PC-3 (cell line): Measurements from ENCODE around the gene MLLT11. TPM values are rescaled to one million over a fixed set of nuclear protein-coding genes. Genes with fewer than 3 reads are reported as not detected.

Experiments
- ATAC-seq: fragments of 200-7000 bp; cut with Tn5 transposase; 2 replicates; pipeline ENCODE4 v1.9.1; 2020; ENCODE audit warnings: mild to moderate bottlenecking, moderate library complexity
- BruUV-seq: library from RNA; stranded (reverse); fragments of 400-500 nt; replicated peaks from 2 replicates; lab custom pipeline; 2021; lab: Mats Ljungman, UMichigan
- CTCF ChIA-PET: fragments of 300-600 bp; sonication (Branson Sonifier 250); formaldehyde crosslinking; loops from one replicate; lab custom pipeline; 2022; ENCODE audit warnings: antibody characterized with exemption; lab: Charles Lee
- POLR2A ChIA-PET: fragments of 300-600 bp; sonication (Branson Sonifier 250); formaldehyde crosslinking; loops from one replicate; lab custom pipeline; 2022; ENCODE audit warnings: antibody characterized with exemption; ENCODE audit not compliant: unreplicated experiment; lab: Charles Lee
- DNase-seq: peaks from one replicate; pipeline ENCODE4 v3.0.0-alpha.2; 2015
- H2AFZ ChIP-seq: fragments of 300-600 bp; sonication (generic); 2 replicates; pipeline ENCODE4 v1.6.0; 2016; ENCODE audit warnings: antibody characterized with exemption, low read length
- H3F3A ChIP-seq: fragments of 300-600 bp; sonication (generic); one replicate; pipeline ENCODE4 v1.6.0; 2017; ENCODE audit warnings: antibody characterized with exemption, low read length, control low read depth, mild to moderate bottlenecking; ENCODE audit not compliant: unreplicated experiment
- H3K27ac ChIP-seq: fragments of 300-600 bp; sonication (generic); 2 replicates; pipeline ENCODE4 v1.5.1; 2016; ENCODE audit warnings: mild to moderate bottlenecking, low read length
- H3K27me3 ChIP-seq: fragments of 300-600 bp; sonication (generic); 2 replicates; pipeline ENCODE4 v1.6.1; 2016; ENCODE audit warnings: low read length, mixed read lengths
- H3K36me3 ChIP-seq: fragments of 300-600 bp; sonication (generic); 2 replicates; pipeline ENCODE4 v1.6.1; 2016; ENCODE audit warnings: low read depth, mixed run types, low read length, mixed read lengths
- H3K4me1 ChIP-seq: fragments of 300-600 bp; sonication (generic); 2 replicates; pipeline ENCODE4 v1.5.1; 2016; ENCODE audit warnings: low read length; ENCODE audit not compliant: insufficient read depth
- H3K4me2 ChIP-seq: fragments of 300-600 bp; sonication (generic); 2 replicates; pipeline ENCODE4 v1.6.0; 2016; ENCODE audit warnings: low read length
- H3K4me3 ChIP-seq: fragments of 300-600 bp; sonication (generic); 2 replicates; pipeline ENCODE4 v1.5.1; 2016; ENCODE audit warnings: mild to moderate bottlenecking, low read length, mixed read lengths
- H3K79me2 ChIP-seq: fragments of 300-600 bp; sonication (generic); 2 replicates; pipeline ENCODE4 v1.6.1; 2017; ENCODE audit warnings: low read length, mixed read lengths
- H3K9ac ChIP-seq: fragments of 300-600 bp; sonication (generic); 2 replicates; pipeline ENCODE4 v1.6.0; 2016; ENCODE audit warnings: mild to moderate bottlenecking, low read length
- H3K9me2 ChIP-seq: fragments of 300-600 bp; sonication (generic); replicated peaks from 2 replicates; pipeline ENCODE4 v1.6.1; 2016; ENCODE audit warnings: mixed run types, low read length, mixed read lengths
- H3K9me3 ChIP-seq: fragments of 300-600 bp; sonication (generic); 2 replicates; pipeline ENCODE4 v1.6.1; 2016; ENCODE audit warnings: low read length, mixed read lengths
- H4K20me1 ChIP-seq: fragments of 300-600 bp; sonication (generic); 2 replicates; pipeline ENCODE4 v1.6.1; 2016; ENCODE audit warnings: low read length, mixed read lengths
- EZH2 ChIP-seq: fragments of 300-600 bp; sonication (generic); IDR thresholded peaks from one replicate; pipeline ENCODE4 v1.6.1; 2017; ENCODE audit warnings: antibody characterized with exemption, mild to moderate bottlenecking, low read length; ENCODE audit not compliant: unreplicated experiment
- EZH2phosphoT487 ChIP-seq: fragments of 300-600 bp; sonication (generic); IDR thresholded peaks from 2 replicates; pipeline ENCODE4 v1.6.1; 2018; ENCODE audit warnings: mild to moderate bottlenecking, antibody characterized with exemption, low read length, borderline replicate concordance
- intact Hi-C: fragments of 100-400 bp; cut with micrococcal nuclease; formaldehyde crosslinking; loops from 2 replicates; pipeline ENCODE4 v1.9.0; 2023
- total RNA-seq: library from RNA; depleted of rRNA; stranded (reverse); fragments of >200 nt; gene quantifications from 2 replicates; pipeline ENCODE4 v1.2.3, GENCODE V29; 2014
- TF ChIP-seq, protein P1 (sequence below): fragments of 300-600 bp; sonication (generic); conservative IDR thresholded peaks from 2 replicates; pipeline ENCODE4 v1.5.1; 2017; ENCODE audit warnings: antibody characterized with exemption, low read depth, mild to moderate bottlenecking, low read length

Gene MLLT11
- total RNA-seq, 1 experiment from 2014 or later: 14.1 TPM

- DNase-seq: no peak
- CTCF ChIA-PET: no interaction called here
- Histone ChIP-seq H4K20me1 (peaks cover 16% of the 10 kb centered on the region; the same call in 1 of the 2 replicates), H3K4me3 (peak overlapping the region; percentile 99), H3K4me2 (peak overlapping the region; percentile 100), H3F3A (no peaks in the 10 kb centered on the region), H3K9me3 (no peaks in the 10 kb centered on the region), H2AFZ (no peak overlapping the region), H3K27ac (peak overlapping the region; percentile 77), H3K4me1 (peaks cover 35% of the 10 kb centered on the region), H3K27me3 (no peaks in the 10 kb centered on the region), H3K36me3 (peaks cover under 1% of the 10 kb centered on the region; the same call in 1 of the 2 replicates), H3K9me2 (no peaks in the 10 kb centered on the region), H3K79me2 (peaks cover 95% of the 10 kb centered on the region), H3K9ac (peak overlapping the region; percentile 94)
- TF ChIP-seq, protein P1, sequence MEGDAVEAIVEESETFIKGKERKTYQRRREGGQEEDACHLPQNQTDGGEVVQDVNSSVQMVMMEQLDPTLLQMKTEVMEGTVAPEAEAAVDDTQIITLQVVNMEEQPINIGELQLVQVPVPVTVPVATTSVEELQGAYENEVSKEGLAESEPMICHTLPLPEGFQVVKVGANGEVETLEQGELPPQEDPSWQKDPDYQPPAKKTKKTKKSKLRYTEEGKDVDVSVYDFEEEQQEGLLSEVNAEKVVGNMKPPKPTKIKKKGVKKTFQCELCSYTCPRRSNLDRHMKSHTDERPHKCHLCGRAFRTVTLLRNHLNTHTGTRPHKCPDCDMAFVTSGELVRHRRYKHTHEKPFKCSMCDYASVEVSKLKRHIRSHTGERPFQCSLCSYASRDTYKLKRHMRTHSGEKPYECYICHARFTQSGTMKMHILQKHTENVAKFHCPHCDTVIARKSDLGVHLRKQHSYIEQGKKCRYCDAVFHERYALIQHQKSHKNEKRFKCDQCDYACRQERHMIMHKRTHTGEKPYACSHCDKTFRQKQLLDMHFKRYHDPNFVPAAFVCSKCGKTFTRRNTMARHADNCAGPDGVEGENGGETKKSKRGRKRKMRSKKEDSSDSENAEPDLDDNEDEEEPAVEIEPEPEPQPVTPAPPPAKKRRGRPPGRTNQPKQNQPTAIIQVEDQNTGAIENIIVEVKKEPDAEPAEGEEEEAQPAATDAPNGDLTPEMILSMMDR: no peak
- TF ChIP-seq EZH2phosphoT487 (no peak), EZH2 (no peak)
- no peak for ATAC-seq
- intact Hi-C loops: no loop called here
- no TSS peak for BruUV-seq
- POLR2A ChIA-PET: no interaction called here
These were observed 1.5 kb downstream of the MLLT11 start for GRCh38 chr1:151061704-151062103.

DNA sequence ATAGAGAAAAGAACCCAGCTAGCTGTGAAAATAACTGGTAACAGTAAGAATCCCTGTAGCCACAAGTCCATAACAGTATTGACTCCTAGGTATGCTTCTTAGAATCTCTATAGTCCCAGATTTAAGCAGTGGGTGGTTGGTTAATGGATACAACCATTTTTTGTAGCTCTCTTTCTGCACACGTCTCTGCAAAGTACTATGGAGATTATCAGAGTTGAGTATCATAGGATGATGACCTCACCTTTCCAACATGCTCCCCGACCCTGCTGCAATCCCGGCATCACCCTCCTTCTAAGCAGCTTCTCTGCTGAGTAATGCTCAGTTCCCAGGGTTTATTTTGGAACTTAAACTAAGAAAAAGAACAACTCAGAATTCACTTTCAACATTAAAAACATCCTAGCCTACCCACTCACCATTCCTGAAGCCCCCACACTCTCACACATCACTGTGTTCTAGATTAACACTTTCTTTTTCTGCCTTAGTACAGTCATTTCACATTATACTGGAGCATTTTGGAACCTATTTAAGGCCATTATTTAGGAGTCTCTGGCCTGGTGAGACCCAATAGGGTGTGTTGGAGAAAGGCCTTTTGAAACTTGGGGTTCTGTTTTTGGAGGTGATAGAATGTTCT is 2.7 kb downstream of the MLLT11 start:
- Histone ChIP-seq H3K27me3 (no peaks in the 10 kb centered on the region), H3K4me2 (peak overlapping the region; percentile 100), H3F3A (no peaks in the 10 kb centered on the region), H3K9me3 (no peaks in the 10 kb centered on the region), H3K36me3 (no peaks in the 10 kb centered on the region; the same call in 1 of the 2 replicates), H3K27ac (peak overlapping the region; percentile 34), H3K9me2 (no peaks in the 10 kb centered on the region), H3K9ac (peak overlapping the region; percentile 31; the same call in 1 of the 2 replicates), H4K20me1 (peaks cover 7% of the 10 kb centered on the region; the same call in 1 of the 2 replicates), H3K79me2 (peaks cover 87% of the 10 kb centered on the region), H2AFZ (peak overlapping the region; percentile 24; the same call in 1 of the 2 replicates), H3K4me3 (peak overlapping the region; percentile 99), H3K4me1 (peaks cover 25% of the 10 kb centered on the region)
- no TSS peak for BruUV-seq
- ChIA-PET CTCF (no interaction called here), POLR2A (interaction anchor here (0.5 to 0.6 kb wide), 2 partner anchors 484 to 523 kb away, joined by 5 to 20 read pairs; no protein-coding TSS in a partner anchor)
- ATAC-seq: no peak
- TF ChIP-seq EZH2phosphoT487: no peak
- TF ChIP-seq EZH2: no peak
- TF ChIP-seq, protein P1: no peak
- peak; percentile 53 for DNase-seq
- intact Hi-C loops: no loop called here

GRCh38 chr1:151065089-151065645 is 5.0 kb downstream of the MLLT11 start:
- Histone ChIP-seq H3K4me1 (peaks cover 32% of the 10 kb centered on the region), H3K27me3 (no peaks in the 10 kb centered on the region), H4K20me1 (no peaks in the 10 kb centered on the region), H3F3A (peaks cover 16% of the 10 kb centered on the region), H3K79me2 (peaks cover 64% of the 10 kb centered on the region), H2AFZ (no peak overlapping the region), H3K36me3 (no peaks in the 10 kb centered on the region; the same call in 1 of the 2 replicates), H3K4me2 (no peak overlapping the region), H3K9me2 (no peaks in the 10 kb centered on the region), H3K9ac (no peak overlapping the region), H3K27ac (no peak overlapping the region), H3K9me3 (no peaks in the 10 kb centered on the region), H3K4me3 (no peak overlapping the region)
- no TSS peak for BruUV-seq
- ChIA-PET POLR2A (interaction anchor here (0.6 to 0.7 kb wide), 2 partner anchors 17 to 902 kb away, joined by 4 to 5 read pairs; no protein-coding TSS in a partner anchor), CTCF (no interaction called here)
- DNase-seq (no peak), ATAC-seq (no peak)
- intact Hi-C loops: no loop called here
- no peak for TF ChIP-seq EZH2
- no peak for TF ChIP-seq EZH2phosphoT487
- TF ChIP-seq, protein P1: no peak
